ENCODE data around the gene OR6X1. TPM values are rescaled to one million over a fixed set of nuclear protein-coding genes. Genes with fewer than 3 reads are reported as not detected.

The OR6X1 gene
- total and polyA plus RNA-seq, 9 of the 15 experiments (the other 6 are each of a cell fraction or from before 2014, with no cell fraction given) = not detected

GRCh38 chr11:123741159-123742030, 12.9 kb downstream of the OR6X1 start, which contains the start of gene ZNF202 (continued):
- TF ChIP-seq, protein P1, sequence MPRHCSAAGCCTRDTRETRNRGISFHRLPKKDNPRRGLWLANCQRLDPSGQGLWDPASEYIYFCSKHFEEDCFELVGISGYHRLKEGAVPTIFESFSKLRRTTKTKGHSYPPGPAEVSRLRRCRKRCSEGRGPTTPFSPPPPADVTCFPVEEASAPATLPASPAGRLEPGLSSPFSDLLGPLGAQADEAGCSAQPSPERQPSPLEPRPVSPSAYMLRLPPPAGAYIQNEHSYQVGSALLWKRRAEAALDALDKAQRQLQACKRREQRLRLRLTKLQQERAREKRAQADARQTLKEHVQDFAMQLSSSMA (CRISPR knock-in tag; IDR thresholded peaks at IDR 0.05) = 0 out of 2 replicates have a peak, but pooled peaks have one; percentile 29
- TF ChIP-seq MBD2 (IDR thresholded peaks at IDR 0.05; ENCODE audit: borderline replicate concordance, low read depth) (no peak; the same call in 1 of the 2 replicates), ZNF830 (CRISPR knock-in tag; IDR thresholded peaks at IDR 0.05) (no peak), PHF20 (IDR thresholded peaks at IDR 0.05; ENCODE audit: partially characterized antibody) (peak; percentile 86), NFXL1 (CRISPR knock-in tag; IDR thresholded peaks at IDR 0.05) (no peak), C11orf30 (IDR thresholded peaks at IDR 0.05; ENCODE audit: low read depth) (peak; percentile 37; the same call in 1 of the 2 replicates), MEF2A (IDR thresholded peaks at IDR 0.05; ENCODE audit: control insufficient read depth, low read depth, low read length) (no peak), CBFA2T3 (IDR thresholded peaks at IDR 0.05) (no peak), ZBTB8A (IDR thresholded peaks at IDR 0.05; ENCODE audit: partially characterized antibody) (no peak), XRCC3 (IDR thresholded peaks at IDR 0.05) (no peak), ELK1 (CRISPR knock-in tag; IDR thresholded peaks at IDR 0.05) (no peak), HIVEP1 (CRISPR knock-in tag; IDR thresholded peaks at IDR 0.05) (no peak), POLR2B (IDR thresholded peaks at IDR 0.05; ENCODE audit: low read depth, partially characterized antibody) (peak; percentile 71), BACH1 (tag; IDR thresholded peaks at IDR 0.05) (no peak), NCOA2 (IDR thresholded peaks at IDR 0.05; ENCODE audit: partially characterized antibody in 2 of 2) (no peak), RBFOX2 (IDR thresholded peaks at IDR 0.05; ENCODE audit: low read depth, low read length) (peak; percentile 96), JUN (IDR thresholded peaks at IDR 0.05; ENCODE audit: borderline replicate concordance, low read depth, low read length) (no peak), JUN (CRISPR knock-in tag; IDR thresholded peaks at IDR 0.05; ENCODE audit: borderline replicate concordance) (no peak), HDGF (IDR thresholded peaks at IDR 0.05) (no peak), ZNF280B (CRISPR knock-in tag; IDR thresholded peaks at IDR 0.05) (no peak), MCM7 (IDR thresholded peaks at IDR 0.05) (no peak), FOXK1 (CRISPR knock-in tag; IDR thresholded peaks at IDR 0.05; ENCODE audit: borderline replicate concordance) (no peak)
- TF ChIP-seq, protein P2, sequence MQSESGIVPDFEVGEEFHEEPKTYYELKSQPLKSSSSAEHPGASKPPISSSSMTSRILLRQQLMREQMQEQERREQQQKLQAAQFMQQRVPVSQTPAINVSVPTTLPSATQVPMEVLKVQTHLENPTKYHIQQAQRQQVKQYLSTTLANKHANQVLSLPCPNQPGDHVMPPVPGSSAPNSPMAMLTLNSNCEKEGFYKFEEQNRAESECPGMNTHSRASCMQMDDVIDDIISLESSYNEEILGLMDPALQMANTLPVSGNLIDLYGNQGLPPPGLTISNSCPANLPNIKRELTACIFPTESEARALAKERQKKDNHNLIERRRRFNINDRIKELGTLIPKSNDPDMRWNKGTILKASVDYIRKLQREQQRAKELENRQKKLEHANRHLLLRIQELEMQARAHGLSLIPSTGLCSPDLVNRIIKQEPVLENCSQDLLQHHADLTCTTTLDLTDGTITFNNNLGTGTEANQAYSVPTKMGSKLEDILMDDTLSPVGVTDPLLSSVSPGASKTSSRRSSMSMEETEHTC (IDR thresholded peaks at IDR 0.05) = no peak
- TF ChIP-seq, protein P3, sequence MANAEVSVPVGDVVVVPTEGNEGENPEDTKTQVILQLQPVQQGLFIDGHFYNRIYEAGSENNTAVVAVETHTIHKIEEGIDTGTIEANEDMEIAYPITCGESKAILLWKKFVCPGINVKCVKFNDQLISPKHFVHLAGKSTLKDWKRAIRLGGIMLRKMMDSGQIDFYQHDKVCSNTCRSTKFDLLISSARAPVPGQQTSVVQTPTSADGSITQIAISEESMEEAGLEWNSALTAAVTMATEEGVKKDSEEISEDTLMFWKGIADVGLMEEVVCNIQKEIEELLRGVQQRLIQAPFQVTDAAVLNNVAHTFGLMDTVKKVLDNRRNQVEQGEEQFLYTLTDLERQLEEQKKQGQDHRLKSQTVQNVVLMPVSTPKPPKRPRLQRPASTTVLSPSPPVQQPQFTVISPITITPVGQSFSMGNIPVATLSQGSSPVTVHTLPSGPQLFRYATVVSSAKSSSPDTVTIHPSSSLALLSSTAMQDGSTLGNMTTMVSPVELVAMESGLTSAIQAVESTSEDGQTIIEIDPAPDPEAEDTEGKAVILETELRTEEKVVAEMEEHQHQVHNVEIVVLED (CRISPR knock-in tag; IDR thresholded peaks at IDR 0.05) = no peak

All from K562 (cell line).